Renal cortex interstitium (tissue), 11 donors: ENCODE data around the gene GMDS. TPM values are rescaled to one million over a fixed set of nuclear protein-coding genes. Genes with fewer than 3 reads are reported as not detected.

Source experiments
- DNase-seq, 11 donors: peaks; one replicate each; pipeline ENCODE4 v3.0.0-alpha.2; 2013; ENCODE audit warnings: low read depth in 9 of 11, low spot score in 4 of 11; ENCODE audit errors: extremely low read depth in 1 of 11
- polyA plus RNA-seq, 3 donors: library from polyadenylated mRNA; unstranded; fragments of 120-200 nt; gene quantifications; one replicate each; pipeline ENCODE4 v1.2.1, GENCODE V29; 2013; ENCODE audit not compliant: insufficient read length in 3 of 3

Gene GMDS
- polyA plus RNA-seq, 3 donors = 62.2 to 72.8 (median 67.5) TPM

DNA sequence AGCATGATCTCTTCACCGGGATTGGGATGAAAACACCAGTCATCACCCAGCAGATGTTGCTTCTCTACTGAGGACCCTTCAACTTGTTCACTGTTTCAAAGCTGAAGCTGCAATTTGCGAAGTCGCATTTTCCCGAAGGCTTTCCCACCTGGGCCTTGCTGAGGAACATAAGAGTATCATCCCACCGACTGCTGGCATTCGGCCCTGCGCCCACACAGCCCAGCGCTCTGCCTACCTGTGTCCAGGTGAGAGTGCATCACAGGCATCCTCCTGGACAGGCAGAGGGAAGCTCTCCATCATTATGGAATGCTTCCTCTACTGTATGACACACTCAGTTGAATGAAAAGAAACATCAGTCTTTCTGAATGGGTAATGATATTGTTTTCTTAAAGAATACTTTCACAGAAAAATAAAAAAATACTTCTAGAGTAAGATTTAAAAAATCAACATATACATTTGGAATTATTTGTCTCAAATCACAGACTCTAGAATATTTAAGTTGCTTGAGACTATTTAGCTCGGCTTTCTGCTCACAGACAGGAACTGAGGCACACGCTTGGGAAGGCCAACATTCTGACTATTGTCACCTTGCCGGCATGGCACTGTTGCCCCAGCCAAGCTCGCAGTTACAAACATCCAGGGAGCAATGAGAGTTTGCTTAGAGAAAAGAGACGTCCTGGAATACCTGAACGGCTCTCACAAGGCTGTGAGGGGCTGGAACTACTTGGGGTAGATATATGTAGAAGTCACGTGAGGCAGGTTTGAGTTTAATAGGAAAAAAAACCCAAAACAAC is 587.0 kb downstream of the GMDS start:
- no peak for DNase-seq

DNA sequence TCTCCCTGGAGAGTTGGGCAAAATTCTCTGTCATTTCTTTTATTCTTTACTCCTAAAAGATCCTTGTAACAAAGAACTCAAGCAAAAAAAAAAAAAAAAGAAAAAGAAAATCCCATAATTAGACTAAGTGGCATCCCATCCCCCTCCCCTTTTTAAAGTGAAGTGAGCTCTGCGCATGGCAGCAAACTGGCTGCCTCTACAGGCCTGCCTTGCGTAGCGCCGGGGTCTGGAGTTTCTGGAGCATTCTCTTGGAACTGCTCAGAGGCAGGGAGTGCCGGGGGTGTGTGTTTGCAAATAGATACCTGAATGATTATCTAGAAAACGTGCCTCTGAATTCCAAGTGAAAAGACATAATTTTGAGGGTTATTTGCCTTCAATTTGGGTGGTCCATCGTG is 587.6 kb downstream of the GMDS start:
- DNase-seq = no peak

DNA sequence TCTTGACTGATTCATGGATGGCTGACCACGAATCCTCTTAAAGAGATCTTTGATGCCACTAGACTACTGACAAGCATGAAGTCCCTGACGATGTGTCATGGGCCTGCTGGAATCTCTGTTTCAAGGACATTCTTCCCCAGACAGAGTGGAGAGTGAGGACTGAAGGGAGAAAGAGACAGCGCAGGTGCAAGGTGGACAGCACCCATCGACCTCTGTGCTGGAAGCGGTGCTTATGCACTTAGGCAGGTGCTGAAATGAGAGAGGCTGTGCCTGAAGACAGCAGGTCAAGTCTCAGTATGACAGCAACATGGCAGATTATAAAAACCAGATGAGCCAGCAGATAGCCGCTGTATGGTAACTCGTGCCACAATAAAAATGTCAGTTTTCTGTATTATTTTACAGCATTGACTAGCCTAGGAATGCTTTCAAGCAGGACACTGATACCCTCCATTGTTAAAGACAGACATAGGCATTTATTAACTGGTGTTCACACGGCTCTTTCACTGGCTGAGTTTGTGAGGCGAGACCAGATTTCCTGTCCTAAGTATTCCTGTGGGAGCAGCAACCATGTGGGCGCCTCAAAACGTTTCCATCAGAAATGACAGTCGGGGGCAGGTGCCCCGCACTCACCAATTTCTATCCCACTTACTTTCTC is 588.2 kb downstream of the GMDS start:
- peak in 3 of 11 donors; percentile 41 to 73 (median 55) for DNase-seq

DNA sequence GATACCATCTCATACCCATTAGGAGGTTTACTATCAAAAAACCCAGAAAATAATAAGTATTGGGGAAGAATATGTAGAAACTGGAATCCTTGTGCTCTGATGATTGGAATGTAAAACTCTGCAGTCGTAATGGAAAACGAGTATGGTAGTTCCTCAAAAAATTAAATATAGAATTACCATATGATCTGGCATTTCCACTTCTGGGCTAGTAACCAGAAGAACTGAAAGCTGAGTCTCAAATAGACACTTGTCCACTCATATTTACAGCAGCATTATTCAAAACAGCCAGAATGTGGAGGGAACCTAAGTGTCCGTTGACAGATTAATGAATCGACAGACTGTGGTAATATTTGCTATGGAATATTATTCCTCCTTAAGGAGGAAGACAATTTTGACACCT is 591.4 kb downstream of the GMDS start:
- DNase-seq = no peak

DNA sequence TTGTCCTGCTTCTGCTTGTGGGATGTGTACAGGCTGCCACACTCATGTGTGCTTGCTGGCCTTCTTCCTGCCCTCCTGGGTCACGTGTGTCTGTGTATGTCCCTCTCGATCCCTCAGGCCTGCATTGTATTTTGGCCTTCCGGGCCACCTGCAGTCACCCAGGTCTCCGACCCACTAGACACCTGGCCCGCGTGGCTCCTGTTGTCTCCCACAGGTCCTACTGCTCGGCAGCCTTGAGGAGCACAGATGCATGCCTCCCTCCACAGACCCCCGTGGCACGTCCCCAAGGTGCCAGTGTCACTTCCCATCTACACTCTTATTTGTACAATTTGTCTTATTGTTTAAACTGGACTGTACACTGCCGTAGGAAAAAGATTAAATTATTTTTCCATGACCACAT is 592.6 kb downstream of the GMDS start:
- DNase-seq = no peak

DNA sequence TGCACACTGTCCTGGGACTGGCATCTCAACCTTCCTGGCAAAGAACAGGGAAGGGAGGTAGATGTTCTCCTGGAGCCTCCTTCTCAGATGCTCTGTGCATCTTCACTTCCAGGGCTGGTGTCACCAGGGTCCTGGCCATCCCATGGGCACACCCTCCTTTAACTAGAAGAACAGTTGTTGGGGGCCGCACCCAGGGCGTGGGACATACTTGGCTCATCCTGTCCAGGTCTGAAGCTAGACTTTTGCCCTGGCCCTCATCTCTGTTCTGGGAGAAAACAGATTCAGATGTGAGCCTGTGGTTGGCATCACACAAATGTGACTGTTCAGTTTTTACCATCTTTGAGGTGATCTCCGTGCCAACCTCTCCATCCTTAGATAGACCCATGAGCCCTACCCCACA is 594.0 kb downstream of the GMDS start:
- no peak for DNase-seq

DNA sequence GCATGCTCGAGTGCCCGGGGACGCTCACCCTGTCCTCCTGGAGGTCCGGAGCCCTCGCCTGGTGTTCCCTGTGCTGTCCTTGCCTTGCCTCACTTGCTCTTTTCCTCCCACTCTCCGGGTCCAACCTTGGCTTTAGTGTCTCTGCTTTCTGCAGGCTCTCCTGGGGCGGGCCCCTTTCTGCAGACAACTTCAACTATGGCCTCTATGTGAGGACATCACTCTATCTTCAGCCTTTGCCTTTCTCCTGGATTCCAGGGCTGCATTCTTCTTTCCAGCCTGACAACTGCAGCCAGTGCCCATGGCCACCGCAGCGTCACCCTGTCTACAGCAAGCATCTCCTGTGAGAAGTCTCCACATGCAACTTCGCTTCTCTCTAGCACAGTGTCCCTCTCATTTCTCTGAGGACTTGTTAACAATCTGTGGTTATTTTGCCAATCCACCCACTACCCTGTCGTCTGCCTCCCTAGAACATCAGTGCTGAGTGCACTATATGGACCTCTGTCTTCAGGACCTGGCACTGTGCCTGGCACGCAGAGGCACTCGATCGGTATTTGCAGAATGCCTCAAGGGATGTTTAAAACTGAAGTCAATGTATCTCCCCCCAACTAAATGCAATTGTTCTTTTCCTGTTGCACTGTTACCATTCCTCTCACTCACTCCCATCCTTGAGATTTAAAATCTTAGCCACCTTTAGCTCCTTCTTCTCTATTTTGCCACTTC is 599.8 kb downstream of the GMDS start:
- no peak for DNase-seq

DNA sequence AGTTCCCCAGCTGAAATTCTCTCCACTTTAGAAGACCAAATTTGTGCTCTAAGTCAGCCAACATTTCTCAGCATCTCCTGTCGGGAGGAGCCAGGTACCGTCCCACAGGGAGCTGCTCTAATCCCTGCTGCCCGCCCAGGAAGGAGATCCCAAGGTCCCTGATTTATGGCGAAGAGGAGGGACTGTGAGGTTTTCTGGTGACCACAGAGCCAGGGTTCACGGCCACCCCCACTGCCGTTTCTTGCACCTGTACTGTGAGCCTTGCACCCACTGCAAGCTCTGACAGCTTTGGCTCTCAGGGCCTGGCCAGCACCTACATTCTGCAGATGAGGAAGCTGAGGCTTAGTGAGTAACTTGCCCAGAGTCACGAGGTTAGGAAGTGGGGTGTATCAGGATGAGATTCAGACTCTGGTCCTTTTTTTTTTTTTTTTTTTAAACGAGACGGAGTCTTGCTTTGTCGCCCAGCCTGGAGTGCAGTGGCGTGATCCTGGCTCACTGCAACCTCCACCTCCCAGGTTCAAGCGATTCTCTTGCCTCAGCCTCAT is 600.8 kb downstream of the GMDS start:
- no peak for DNase-seq

DNA sequence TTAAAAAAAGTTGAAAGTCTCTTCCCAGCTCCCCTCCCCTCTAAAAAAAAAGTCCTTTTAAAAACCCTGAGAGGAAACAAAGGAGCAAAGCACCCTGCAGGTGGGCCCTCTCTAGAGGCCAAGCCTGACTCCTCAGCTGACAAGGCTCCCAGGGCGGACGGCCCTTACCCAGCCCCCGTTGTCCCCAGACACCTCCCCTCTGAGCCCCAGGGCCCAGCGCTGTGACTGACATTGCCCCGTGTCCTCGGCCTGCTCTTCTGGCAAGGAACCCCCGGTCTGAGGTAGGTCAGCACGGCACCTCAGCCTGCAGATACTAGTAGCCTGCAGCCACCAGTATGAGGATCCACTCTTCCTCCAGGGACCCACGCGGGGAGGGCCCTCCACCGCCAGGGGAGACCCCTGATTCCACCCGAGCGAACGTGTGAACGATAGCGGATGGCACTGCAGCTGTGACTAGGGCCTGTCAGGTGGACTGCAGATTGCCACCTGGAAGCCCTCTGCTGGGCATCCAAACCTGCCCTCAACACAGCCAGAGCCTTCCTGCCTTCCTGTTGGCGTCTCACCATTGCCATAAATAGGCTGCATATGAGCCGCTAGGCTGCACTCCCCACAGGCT is 601.5 kb downstream of the GMDS start:
- no peak for DNase-seq

DNA sequence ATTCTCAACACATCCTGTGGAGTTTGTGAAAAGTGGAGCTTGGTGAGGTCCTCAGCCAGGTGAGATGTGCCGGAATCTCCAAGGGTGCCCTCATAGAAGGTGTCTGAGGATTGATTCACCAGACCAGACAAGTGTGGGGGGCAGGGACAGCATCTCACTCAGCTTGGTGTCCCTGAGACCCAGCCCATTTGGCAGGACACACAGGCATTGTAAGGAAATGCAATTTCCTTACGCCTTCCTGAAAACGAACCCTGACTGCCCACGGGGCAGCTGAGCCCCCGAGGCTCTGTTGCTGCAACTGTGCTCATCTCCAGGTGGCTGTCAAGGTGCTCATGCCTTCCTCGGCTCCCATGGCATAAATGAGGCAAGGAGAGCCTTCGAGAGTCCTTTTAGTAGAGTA is 602.3 kb downstream of the GMDS start:
- no peak for DNase-seq

DNA sequence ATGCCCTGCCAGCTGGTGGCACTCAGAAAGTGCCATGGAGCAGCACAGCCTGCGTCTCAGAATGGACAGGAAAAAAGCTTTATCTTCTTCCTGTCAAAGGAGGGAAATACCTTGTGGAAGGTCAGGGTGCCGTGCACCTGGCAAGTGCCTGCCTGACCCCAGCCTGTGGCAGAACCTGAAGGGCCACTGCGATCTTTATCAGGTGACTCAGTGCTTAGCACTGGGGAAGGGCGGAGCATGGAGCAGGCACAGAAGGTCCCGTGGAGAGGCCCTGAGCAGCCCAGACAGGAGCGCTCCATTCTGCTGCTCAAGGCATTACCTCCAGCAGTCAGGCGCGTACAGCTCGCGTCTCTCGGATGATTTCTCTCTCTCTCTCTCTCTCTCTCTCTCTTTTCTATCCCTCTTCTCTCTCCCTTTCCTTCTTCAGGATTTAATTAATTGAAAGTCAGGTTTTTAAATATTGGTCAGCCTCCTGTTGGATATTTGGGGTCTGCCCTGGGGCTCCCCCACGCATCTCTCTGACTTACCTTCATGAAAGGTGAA is 604.0 kb downstream of the GMDS start:
- no peak for DNase-seq

DNA sequence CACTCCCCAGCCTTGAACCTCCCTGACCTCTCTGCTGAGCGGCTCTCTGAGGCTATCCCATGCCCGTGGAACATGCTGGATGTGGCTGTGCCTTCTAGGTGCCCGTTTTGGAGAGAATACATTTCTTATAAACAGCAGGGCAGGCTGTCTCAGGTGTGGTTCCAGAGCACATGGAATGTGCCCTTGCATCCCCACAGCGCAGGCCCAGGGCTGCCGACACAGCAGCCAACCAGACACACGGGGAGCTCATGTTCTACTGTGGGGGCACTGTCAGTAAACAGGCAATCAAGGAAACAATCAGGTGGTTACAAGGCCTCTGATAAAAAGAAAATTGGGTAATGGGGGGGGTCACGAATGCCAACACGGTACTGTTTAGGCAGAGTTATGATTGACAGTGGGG is 604.9 kb downstream of the GMDS start:
- no peak for DNase-seq

DNA sequence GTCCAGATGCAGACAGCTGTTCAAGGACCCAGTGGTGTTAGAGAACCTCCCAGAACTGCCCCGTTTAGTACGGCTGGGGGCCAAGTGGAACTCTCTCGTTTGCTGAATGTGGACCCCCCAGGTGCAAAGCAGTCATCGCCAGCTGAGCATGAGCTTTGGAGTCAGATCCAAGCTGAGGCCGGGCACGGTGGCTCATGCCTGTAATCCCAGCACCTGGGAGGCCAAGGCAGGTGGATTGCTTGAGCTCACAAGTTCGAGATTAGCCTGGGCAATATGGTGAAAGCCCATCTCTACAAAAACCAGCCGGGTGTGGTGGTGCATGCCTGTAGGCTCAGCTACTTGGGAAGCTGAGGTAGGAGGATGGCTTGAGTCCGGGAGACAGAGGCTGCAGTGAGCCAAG is 606.0 kb downstream of the GMDS start:
- DNase-seq = no peak

DNA sequence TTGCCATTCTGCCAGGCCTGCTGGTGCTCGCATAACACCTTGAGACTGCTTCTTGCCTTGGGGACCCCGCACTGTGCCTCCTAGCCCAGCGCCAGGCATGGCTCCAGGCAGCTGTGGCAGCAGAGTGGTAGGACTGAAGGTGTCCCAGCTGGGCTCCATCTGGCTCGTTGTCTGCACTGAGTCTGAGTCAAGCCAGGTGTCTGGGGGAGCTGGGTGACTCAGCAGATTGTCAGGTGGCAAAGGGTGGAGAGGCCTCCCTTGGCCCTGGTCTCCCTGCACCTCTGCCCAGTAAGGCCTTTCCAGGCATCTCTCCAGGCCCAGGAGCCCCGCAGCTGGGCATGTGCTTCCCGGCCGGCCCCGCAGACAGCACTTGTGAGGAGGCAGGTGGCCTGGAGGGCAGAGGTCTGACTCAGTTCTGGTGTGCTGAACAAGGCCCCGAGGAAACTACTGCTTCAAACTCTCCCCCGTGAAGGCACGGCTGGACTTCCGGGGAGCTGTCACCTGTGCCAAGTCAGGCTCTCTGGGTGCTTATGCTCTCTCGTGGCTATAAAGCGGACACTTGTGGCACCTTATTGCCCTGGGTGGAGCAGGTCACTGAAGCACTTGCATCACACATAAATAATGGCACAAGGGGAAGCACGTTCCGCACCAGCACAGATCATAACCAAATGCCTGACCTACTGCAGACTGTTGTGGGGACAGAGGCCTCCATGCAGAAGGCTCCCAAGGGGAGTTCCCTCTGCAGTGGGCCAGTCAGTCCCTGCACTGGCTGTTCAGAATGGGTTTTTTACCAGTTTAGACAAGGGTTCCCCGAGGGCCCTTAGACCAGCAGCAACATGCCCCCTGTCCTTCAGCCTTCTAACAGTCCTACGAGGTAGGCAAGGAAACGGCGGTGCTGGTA is 608.2 kb downstream of the GMDS start:
- no peak for DNase-seq

DNA sequence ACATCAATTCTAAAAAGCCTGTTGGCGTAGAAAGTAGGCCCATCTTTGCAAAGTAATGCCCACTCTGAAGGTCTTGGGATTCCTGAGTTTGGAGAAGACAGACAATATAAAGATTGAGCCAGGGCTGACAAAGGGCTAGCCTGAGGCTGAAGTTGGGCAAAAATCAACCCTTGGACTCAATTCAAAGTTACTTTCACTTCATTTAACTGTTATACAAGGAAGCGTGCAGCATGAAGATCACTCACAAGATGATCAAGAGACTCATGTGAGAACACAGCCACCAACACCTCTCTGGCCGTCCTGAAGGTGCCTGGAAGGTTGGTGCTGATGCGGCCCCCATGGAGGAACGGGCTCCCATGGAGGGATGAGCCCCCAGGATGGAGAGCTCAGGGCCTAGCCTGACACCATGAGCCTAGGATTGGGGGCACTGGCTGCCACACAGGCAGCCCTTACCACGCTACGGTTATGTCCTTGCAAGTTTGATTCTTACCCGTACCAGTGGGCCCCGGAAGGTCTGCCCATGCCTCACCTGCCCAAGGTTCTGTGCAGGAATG is 609.1 kb downstream of the GMDS start:
- DNase-seq = no peak

DNA sequence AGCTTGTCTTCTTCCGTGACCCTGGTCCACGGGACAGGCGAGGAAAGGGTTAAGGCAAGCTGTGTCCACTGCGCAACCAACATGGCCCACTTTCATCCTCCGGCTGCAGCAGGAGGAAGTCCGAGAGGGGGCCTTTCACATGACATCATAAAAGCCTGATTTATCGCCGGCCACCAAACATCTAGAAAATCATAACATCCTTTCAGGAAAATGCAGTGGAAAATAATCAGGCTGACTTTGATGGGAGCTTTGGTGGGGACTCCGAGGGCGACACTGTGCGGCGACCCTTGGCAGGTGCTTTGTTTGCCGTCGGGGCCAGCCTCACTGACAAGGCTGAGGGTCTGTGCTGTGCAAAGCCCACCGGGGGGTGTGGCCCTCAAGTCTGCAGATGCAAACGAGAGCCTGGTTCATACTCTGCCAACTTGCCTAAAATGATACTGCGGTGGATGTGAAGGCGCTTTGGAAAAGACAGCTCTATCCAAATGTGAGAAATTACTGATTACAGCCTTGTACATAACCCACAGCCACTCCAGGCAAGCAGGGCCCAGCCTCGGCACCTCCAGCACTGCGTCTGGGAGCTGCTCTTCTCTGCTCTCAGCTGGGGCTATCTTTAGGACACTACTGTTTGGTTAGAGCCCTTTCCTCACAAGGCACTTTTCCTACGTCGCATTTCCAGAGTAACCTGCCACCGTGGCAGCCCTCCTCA is 609.9 kb downstream of the GMDS start:
- peak in 1 of 11 donors; percentile 25 for DNase-seq

DNA sequence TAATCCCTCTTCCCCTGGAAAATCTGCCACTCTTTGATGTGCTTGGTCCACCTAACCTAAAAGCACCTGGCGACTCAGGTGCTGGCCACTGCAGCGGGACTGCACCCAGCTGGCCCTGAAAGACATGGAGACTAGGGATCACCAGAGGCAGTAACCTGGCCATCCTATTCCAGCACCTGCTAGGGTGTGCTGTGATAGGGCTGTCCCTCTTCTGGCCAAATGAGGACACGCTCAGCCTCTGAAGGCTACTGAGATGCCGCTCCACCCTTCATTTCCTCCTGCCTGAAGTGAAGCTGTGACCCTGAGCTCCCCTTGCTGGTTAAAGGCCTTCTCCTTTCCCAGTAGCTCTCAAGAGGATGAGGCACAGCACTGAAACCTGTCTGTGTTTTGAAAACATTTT is 611.3 kb downstream of the GMDS start:
- no peak for DNase-seq
